Common myeloid progenitor, CD34-positive (primary cell): ENCODE measurements around the gene ETS1.

Source experiments
- CTCF ChIA-PET: fragments of 350-600 bp; sonication (Branson Sonifier 250); formaldehyde crosslinking; loops from one replicate; lab custom pipeline; 2021; ENCODE audit warnings: antibody characterized with exemption; lab: Charles Lee
- POLR2A ChIA-PET: fragments of 350-600 bp; sonication (Branson Sonifier 250); formaldehyde crosslinking; loops from one replicate; lab custom pipeline; 2021; ENCODE audit warnings: antibody characterized with exemption; lab: Charles Lee
- DNase-seq, 3 donors: peaks; one replicate each; pipeline versions ENCODE4 v3.0.0 to v3.0.0-alpha.2; 2013
- H3K27ac ChIP-seq, 2 experiments: 1 replicate in 1 of 2; 2 replicates in 1 of 2; pipeline ENCODE4 v1.7.0; 2013; ENCODE audit warnings: inconsistent platforms in 2 of 2, low read length in 2 of 2, mild to moderate bottlenecking in 2 of 2, low read depth in 1 of 2, moderate library complexity in 1 of 2; ENCODE audit not compliant: severe bottlenecking in 2 of 2, insufficient read depth in 1 of 2, poor library complexity in 1 of 2
- H3K27me3 ChIP-seq, 5 experiments: replicated peaks in 2 of 5; 1 replicate in 3 of 5; 2 replicates in 2 of 5; pipeline versions ENCODE4 v1.6.1 to v1.7.0; 2013; ENCODE audit warnings: low read length in 4 of 5, mild to moderate bottlenecking in 2 of 5, moderate library complexity in 2 of 5, inconsistent platforms in 1 of 5; ENCODE audit not compliant: insufficient read depth in 5 of 5, control insufficient read depth in 4 of 5
- H3K36me3 ChIP-seq, 4 experiments: 1 replicate in 2 of 4; 2 replicates in 2 of 4; pipeline versions ENCODE4 v1.6.1 to v1.7.0; 2013; ENCODE audit warnings: low read length in 3 of 4, control low read depth in 1 of 4, mild to moderate bottlenecking in 1 of 4; ENCODE audit not compliant: control insufficient read depth in 4 of 4, insufficient read depth in 4 of 4
- H3K4me1 ChIP-seq, 4 experiments: 1 replicate in 3 of 4; 2 replicates in 1 of 4; pipeline versions ENCODE4 v1.6.1 to v1.7.1; 2013; ENCODE audit warnings: low read length in 3 of 4, mild to moderate bottlenecking in 3 of 4, control low read depth in 1 of 4, inconsistent platforms in 1 of 4, moderate library complexity in 1 of 4; ENCODE audit not compliant: control insufficient read depth in 4 of 4, insufficient read depth in 4 of 4; ENCODE audit errors: control extremely low read depth in 1 of 4
- H3K4me3 ChIP-seq, 7 experiments: 1 replicate in 4 of 7; 2 replicates in 3 of 7; pipeline versions ENCODE4 v1.5.1 to v1.7.0; 2013; ENCODE audit warnings: mild to moderate bottlenecking in 7 of 7, low read length in 6 of 7, moderate library complexity in 6 of 7, inconsistent platforms in 2 of 7, low read depth in 2 of 7, control low read depth in 1 of 7; ENCODE audit not compliant: insufficient read depth in 4 of 7, control insufficient read depth in 1 of 7; ENCODE audit errors: extremely low read depth in 1 of 7
- H3K9me3 ChIP-seq, 5 experiments: 1 replicate in 4 of 5; 2 replicates in 1 of 5; pipeline versions ENCODE4 v1.6.1 to v1.7.1; 2013; ENCODE audit warnings: low read length in 4 of 5, mild to moderate bottlenecking in 2 of 5, inconsistent platforms in 1 of 5, low read depth in 1 of 5, moderate library complexity in 1 of 5; ENCODE audit not compliant: control insufficient read depth in 4 of 5, insufficient read depth in 2 of 5; ENCODE audit errors: control extremely low read depth in 1 of 5
- WGBS: methylation state at CpG from one replicate; pipeline ENCODE4 v1.1.5; 2013; ENCODE audit not compliant: insufficient coverage; 5-methylcytosine and 5-hydroxymethylcytosine counted together

Gene ETS1

DNA sequence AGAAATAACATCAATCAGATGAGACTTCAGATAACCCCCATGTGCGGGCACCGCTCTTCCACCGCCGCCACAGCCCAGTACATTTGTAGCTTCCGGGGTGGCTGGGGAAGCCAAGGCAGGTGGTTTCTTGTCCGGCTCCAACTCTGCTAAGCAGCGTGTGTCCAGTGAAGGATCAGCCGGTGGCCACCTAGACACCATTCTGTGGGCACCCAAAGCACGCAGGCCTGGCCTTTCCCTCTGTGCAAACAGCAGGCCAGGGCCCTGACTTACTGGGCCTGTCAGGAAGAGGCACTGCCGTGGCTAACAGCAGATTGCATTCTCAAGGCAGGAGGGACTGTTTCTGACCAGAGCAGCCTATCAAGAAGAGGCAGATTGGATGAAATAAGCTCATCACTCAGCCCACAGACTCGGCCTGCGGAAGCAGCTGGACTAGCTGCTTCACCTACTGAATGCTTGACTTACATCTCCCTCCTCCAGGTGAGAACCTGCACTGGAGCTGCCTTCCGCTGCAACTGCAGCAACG, 74.8 kb downstream of the ETS1 start:
- no peaks in the 10 kb centered on the region for H3K27me3 ChIP-seq
- CTCF ChIA-PET = interaction anchor here (1.3 kb wide), 1 partner anchor 13 kb away, joined by 3 read pairs; no protein-coding TSS in a partner anchor
- peaks cover 0 to 13% (median 9%) of the 10 kb centered on the region in 4 experiments for H3K36me3 ChIP-seq
- H3K9me3 ChIP-seq = no peaks in the 10 kb centered on the region
- 98% methylated on average over 12 of the region's 14 CpGs for WGBS
- H3K4me3 ChIP-seq = no peak overlapping the region
- H3K4me1 ChIP-seq = peaks cover 2 to 21% (median 8%) of the 10 kb centered on the region in 4 experiments
- POLR2A ChIA-PET = no interaction called here
- H3K27ac ChIP-seq = no peak overlapping the region
- no peak for DNase-seq

DNA sequence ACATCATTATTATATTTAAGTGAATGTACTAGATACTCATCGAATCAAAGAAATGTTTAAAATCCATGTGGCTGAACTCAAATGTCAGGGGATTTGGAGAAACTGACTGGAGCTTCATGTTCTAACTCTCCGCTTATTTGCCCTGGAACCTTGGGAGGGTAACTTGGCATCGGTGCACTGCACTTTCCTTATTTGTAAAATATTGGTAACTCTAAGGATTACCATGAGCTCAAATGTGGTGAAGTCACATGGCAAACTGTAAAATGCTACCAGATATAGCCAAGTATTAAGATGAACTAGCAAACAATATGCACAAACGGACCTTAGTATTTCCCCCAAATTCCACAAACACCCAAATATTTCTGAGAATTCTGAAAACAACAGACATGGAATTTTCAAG, 75.6 kb downstream of the ETS1 start:
- Histone ChIP-seq H3K27me3 (no peaks in the 10 kb centered on the region), H3K36me3 (peaks cover 0 to 13% (median 9%) of the 10 kb centered on the region in 4 experiments), H3K27ac (no peak overlapping the region), H3K4me3 (no peak overlapping the region), H3K4me1 (peaks cover 2 to 29% (median 16%) of the 10 kb centered on the region in 4 experiments), H3K9me3 (no peaks in the 10 kb centered on the region)
- ChIA-PET POLR2A (interaction anchor here (0.6 kb wide), 1 partner anchor 15 kb away, joined by 3 read pairs; no protein-coding TSS in a partner anchor), CTCF (interaction anchor here (1.2 to 1.3 kb wide), 3 partner anchors 9 to 13 kb away, joined by 3 to 7 read pairs (median 3); no protein-coding TSS in a partner anchor)
- 100% methylated on average over 1 of the region's 4 CpGs for WGBS
- no peak for DNase-seq

DNA sequence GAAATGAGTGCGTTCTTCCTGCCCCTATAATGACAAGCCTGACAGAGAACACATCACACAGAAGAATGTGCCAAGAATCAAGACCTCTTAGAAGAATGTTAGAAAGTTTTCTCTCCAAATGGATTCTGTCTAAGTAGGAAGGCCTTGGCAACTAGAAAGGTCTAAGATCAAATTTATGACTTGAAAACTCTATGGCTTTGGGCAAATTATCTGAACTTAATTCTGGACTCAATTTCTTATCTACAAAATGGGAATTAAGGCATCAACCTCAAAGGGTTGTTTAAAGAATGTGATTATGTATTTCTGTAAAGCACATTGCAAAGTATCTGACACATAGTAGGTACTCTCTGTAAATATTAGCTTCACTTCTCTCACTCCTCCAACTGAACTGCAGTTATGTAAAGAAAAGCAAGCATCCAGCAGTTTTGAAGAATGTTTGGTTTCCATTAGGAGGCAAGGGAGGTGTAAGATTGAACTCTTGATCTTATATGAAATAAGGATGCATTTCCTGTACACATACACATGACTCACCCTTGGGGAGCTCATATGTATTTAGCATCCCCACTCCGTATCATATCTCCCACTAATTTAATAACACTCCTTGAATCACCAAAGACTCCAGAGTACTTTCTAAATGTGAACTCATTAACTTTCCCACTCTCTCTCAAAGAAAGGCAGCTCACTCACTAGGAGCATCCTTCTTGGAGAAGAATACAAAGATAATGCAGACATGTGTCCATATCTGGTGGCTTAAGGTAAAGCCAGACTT, 77.6 kb downstream of the ETS1 start:
- POLR2A ChIA-PET = no interaction called here
- H3K4me1 ChIP-seq = peaks cover 0 to 36% (median 18%) of the 10 kb centered on the region in 4 experiments
- DNase-seq = no peak
- CTCF ChIA-PET = interaction anchor here (1.4 to 2.4 kb wide), 4 partner anchors 8 to 219 kb away, joined by 3 to 11 read pairs (median 6); no protein-coding TSS in a partner anchor
- WGBS = 100% methylated on average over 1 of the region's 2 CpGs
- H3K27ac ChIP-seq = no peak overlapping the region
- H3K36me3 ChIP-seq = peaks cover 0 to 19% (median 11%) of the 10 kb centered on the region in 4 experiments
- H3K4me3 ChIP-seq = no peak overlapping the region
- H3K27me3 ChIP-seq = no peaks in the 10 kb centered on the region
- H3K9me3 ChIP-seq = no peaks in the 10 kb centered on the region

DNA sequence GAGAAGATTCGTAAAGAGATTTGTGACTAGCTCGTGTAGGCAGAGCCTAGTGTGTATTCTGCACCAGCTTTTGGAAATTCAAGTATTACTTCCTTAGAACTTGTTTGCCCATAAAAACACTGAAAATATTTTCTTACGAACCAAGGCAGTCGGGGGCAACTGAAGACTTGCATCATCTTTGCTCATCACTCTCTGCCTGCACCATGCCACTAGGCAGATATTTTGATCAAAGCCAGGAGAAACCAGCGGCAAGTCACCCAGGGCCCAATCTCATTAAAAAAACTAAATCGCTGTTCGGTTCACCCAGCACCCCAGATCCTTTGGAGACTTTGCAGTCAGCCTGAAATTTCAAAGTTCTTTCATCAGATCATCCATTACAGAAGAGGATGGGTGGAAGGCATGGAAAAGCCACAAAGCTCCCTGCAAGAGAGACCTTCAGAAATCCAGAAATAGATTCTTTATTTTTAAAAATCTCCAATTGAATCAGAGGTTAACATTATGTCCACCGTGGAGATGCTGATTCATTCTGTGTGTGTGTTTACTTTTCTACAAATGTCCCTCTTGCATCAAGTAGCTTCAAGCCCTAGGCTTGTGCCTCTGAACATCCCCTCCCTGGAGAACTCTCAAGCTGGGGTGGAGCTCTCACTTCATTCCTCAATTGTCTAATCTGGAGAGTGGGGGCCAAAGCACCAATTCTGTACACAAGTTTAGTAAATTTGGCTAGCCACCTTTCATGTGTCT, 78.4 kb downstream of the ETS1 start:
- no peaks in the 10 kb centered on the region for H3K9me3 ChIP-seq
- no peak overlapping the region for H3K27ac ChIP-seq
- no peak overlapping the region for H3K4me3 ChIP-seq
- ChIA-PET POLR2A (no interaction called here), CTCF (interaction anchor here (1.2 to 2.4 kb wide), 7 partner anchors 9 to 322 kb away, joined by 3 to 11 read pairs (median 4); no protein-coding TSS in a partner anchor)
- DNase-seq = no peak
- H3K27me3 ChIP-seq = no peaks in the 10 kb centered on the region
- H3K36me3 ChIP-seq = peaks cover 0 to 19% (median 11%) of the 10 kb centered on the region in 4 experiments
- 94% methylated on average over 6 of the region's 8 CpGs for WGBS
- H3K4me1 ChIP-seq = peaks cover 0 to 33% (median 18%) of the 10 kb centered on the region in 4 experiments

DNA sequence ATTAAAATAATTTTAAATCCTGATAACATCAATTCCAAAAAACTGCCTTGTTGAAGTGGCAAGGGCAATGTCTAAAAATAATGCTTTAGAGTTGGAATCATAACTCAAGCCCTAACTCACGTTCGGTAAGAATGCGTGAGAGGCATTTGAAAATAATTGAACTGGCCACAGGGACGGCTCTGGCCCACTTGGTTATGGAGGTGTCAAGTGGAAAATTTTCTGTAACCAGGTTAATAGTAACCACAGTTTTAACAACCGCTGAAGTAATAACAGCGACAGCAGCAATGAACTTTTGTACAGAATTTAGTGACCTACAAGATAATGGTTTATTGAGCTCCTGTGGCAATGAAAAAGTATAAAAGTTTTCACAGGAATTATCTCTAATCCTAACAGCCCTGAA, 79.4 kb downstream of the ETS1 start:
- Histone ChIP-seq H3K4me1 (peaks cover 0 to 33% (median 19%) of the 10 kb centered on the region in 4 experiments), H3K27me3 (no peaks in the 10 kb centered on the region), H3K36me3 (peaks cover 0 to 13% (median 9%) of the 10 kb centered on the region in 4 experiments), H3K9me3 (no peaks in the 10 kb centered on the region), H3K27ac (peak overlapping the region in 1 of 2 experiments; percentile 13), H3K4me3 (peak overlapping the region in 2 of 7 experiments; percentile 30 to 72)
- CTCF ChIA-PET = interaction anchor here (1.2 to 2.4 kb wide), 7 partner anchors 10 to 323 kb away, joined by 3 to 11 read pairs (median 4); no protein-coding TSS in a partner anchor
- WGBS = 59% methylated on average over 4 of the region's 6 CpGs
- POLR2A ChIA-PET = interaction anchor here (1.0 kb wide), 1 partner anchor 113 kb away, joined by 3 read pairs; no protein-coding TSS in a partner anchor
- peak in 1 of 3 donors; percentile 27 for DNase-seq

DNA sequence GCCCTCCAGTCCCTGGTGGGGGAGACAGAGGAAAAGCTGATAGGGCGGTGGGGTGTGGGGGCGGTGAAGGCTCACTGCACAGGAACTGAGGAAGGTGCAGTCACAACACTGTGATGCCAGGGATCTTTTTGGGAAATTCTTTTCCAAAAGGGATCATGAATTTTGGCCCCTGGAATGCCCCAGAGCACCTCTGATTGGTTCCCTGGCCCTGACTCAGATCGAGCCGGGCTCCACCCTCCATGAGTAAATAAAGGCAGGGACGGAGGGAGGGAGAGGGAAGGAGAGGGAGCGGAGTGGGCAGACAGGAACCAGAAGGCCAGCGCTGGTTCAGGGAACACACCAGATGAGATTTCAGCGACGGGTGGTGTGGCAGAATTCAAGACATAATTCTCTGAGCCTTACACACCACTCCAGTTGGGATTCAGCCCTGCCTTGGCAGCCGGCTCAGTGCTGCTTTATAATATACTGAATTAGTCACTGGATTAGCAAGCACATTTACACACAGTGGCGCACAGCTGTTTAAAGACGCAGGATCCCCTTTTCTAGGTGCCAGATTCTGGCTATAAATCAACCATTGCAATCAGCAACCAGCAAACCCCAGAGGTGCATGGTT, 80.3 kb downstream of the ETS1 start:
- Histone ChIP-seq H3K4me3 (peak overlapping the region in 6 of 7 experiments; percentile 12 to 72 (median 34)), H3K9me3 (no peaks in the 10 kb centered on the region), H3K4me1 (peaks cover 0 to 39% (median 22%) of the 10 kb centered on the region in 4 experiments), H3K36me3 (peaks cover 0 to 7% (median 3%) of the 10 kb centered on the region in 4 experiments), H3K27ac (peak overlapping the region in 1 of 2 experiments; percentile 71), H3K27me3 (no peaks in the 10 kb centered on the region)
- DNase-seq = peak; percentile 79 to 96 (median 94)
- WGBS = 2% methylated on average over 7 of the region's 12 CpGs
- CTCF ChIA-PET = interaction anchor here (1.5 to 2.4 kb wide), 2 partner anchors 13 to 123 kb away, joined by 3 to 5 read pairs; no protein-coding TSS in a partner anchor
- POLR2A ChIA-PET = interaction anchor here (1.0 kb wide), 1 partner anchor 113 kb away, joined by 3 read pairs; no protein-coding TSS in a partner anchor
